Natural killer cell (primary cell): ENCODE results near the gene PLA2G6. TPM values are rescaled to one million over a fixed set of nuclear protein-coding genes. Genes with fewer than 3 reads are reported as not detected.
A peak's percentile ranks its signal among the peaks of the same experiment; 100 is the strongest.
"Not testable (repeated sequence)": the region's sequence is repeated elsewhere in the genome, so short reads cannot be mapped to it uniquely, and the experiment has no call there.

ENCODE experiments used
- ATAC-seq, 3 donors: fragments of 150-1000 bp in 2 of 3; fragments of 200-7000 bp in 1 of 3; cut with Tn5 transposase; 1 replicate in 1 of 3; 2 replicates in 2 of 3; pipeline ENCODE4 v1.10.0; 2021; ENCODE audit warnings: mild to moderate bottlenecking in 2 of 3, moderate library complexity in 2 of 3
- DNase-seq, 2 donors: peaks; one replicate each; pipeline versions ENCODE4 v3.0.0 to v3.0.0-alpha.2; 2013 to 2021; ENCODE audit warnings: mixed read lengths in 1 of 2
- H3K27ac ChIP-seq: one replicate; pipeline ENCODE4 v1.5.1; 2013; ENCODE audit warnings: mild to moderate bottlenecking, low read length
- H3K27me3 ChIP-seq: one replicate; pipeline ENCODE4 v1.6.1; 2013; ENCODE audit warnings: low read length; ENCODE audit not compliant: control insufficient read depth, insufficient read depth
- H3K36me3 ChIP-seq: one replicate; pipeline ENCODE4 v1.6.1; 2013; ENCODE audit warnings: low read length; ENCODE audit not compliant: control insufficient read depth, insufficient read depth
- H3K4me1 ChIP-seq: one replicate; pipeline ENCODE4 v1.6.1; 2013; ENCODE audit warnings: low read length; ENCODE audit not compliant: control insufficient read depth, insufficient read depth
- H3K4me3 ChIP-seq: one replicate; pipeline ENCODE4 v1.5.1; 2013; ENCODE audit warnings: low read length
- H3K9me3 ChIP-seq: one replicate; pipeline ENCODE4 v1.6.1; 2013; ENCODE audit warnings: low read length; ENCODE audit not compliant: control insufficient read depth, insufficient read depth
- H3K27ac Mint-ChIP-seq, 2 donors: one replicate each; pipeline ENCODE4 v1.8.0; 2022; ENCODE audit warnings: mild to moderate bottlenecking in 2 of 2, mixed read lengths in 2 of 2, moderate library complexity in 1 of 2
- H3K27me3 Mint-ChIP-seq, 2 donors: one replicate each; pipeline ENCODE4 v1.8.0; 2022; ENCODE audit warnings: low read depth in 2 of 2, mixed read lengths in 2 of 2
- H3K36me3 Mint-ChIP-seq: one replicate; pipeline ENCODE4 v1.8.0; 2022; ENCODE audit warnings: mixed read lengths
- H3K4me1 Mint-ChIP-seq, 2 donors: one replicate each; pipeline ENCODE4 v1.8.0; 2022; ENCODE audit warnings: mixed read lengths in 2 of 2
- H3K4me3 Mint-ChIP-seq: one replicate; pipeline ENCODE4 v1.8.0; 2022; ENCODE audit warnings: mild to moderate bottlenecking, moderate library complexity, mixed read lengths
- H3K9me3 Mint-ChIP-seq, 2 donors: one replicate each; pipeline ENCODE4 v1.8.0; 2022; ENCODE audit warnings: mixed read lengths in 2 of 2
- WGBS: methylation state at CpG from one replicate; pipeline ENCODE4 v1.1.7; 2013; ENCODE audit warnings: missing lambda C conversion rate; ENCODE audit not compliant: insufficient coverage; 5-methylcytosine and 5-hydroxymethylcytosine counted together
- intact Hi-C: fragments of 100-400 bp; cut with micrococcal nuclease; formaldehyde crosslinking; loops from one replicate; pipeline ENCODE4 v1.14.2; 2022
- total RNA-seq, 4 donors: library from RNA; stranded (reverse); fragments of 120-200 nt in 1 of 4; gene quantifications; one replicate each; pipeline versions ENCODE4 v1.2.3 to v1.2.4, GENCODE V29; 2013 to 2022
- TF ChIP-seq, protein P1 (sequence below): fragments of 200-600 bp; IDR thresholded peaks from one replicate; pipeline ENCODE4 v1.8.0; 2022; ENCODE audit warnings: antibody characterized with exemption

PLA2G6 gene
- total RNA-seq, 3 donors from 2014 or later (not counting 1 experiment from before 2014, with no cell fraction given), result 137 to 167 (median 145) TPM

DNA sequence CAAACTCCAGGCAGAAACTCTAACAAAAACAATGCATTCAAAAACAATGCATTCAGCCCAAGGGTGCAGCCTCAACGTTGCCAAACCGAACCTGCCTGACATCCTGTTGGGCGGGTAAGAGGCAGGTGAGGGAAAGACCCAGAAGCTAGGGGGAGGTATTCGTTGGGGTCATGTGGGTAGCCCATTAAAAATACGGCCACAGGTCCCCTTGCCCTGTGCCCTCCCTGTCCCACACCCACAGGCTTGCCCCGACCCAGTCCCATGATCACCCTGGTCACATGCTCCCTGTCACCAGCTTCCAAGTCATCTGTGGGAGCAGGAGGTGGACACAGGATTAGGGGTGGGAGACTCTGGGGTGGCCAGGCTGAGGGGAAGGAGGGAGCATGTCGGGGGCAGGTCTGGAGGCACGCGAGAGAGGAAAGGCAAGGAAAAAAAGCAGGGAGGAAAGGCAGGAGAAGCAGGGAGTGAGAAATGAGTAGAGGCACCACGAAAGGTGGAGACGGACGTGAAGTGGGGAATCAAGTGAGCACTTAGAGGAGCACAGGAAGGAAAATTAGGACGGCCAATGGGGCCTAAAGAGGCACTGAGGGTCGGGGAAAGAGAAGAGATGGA, 683 bp downstream of the PLA2G6 start:
- H3K27me3 ChIP-seq, result no peaks in the 10 kb centered on the region
- Mint-ChIP-seq H3K27ac (peak overlapping the region; percentile 89 to 93), H3K9me3 (no peaks in the 10 kb centered on the region), H3K4me3 (peak overlapping the region; percentile 93), H3K4me1 (peaks cover 45% of the 10 kb centered on the region in 2 donors), H3K27me3 (no peaks in the 10 kb centered on the region), H3K36me3 (no peaks in the 10 kb centered on the region)
- TF ChIP-seq, protein P1, sequence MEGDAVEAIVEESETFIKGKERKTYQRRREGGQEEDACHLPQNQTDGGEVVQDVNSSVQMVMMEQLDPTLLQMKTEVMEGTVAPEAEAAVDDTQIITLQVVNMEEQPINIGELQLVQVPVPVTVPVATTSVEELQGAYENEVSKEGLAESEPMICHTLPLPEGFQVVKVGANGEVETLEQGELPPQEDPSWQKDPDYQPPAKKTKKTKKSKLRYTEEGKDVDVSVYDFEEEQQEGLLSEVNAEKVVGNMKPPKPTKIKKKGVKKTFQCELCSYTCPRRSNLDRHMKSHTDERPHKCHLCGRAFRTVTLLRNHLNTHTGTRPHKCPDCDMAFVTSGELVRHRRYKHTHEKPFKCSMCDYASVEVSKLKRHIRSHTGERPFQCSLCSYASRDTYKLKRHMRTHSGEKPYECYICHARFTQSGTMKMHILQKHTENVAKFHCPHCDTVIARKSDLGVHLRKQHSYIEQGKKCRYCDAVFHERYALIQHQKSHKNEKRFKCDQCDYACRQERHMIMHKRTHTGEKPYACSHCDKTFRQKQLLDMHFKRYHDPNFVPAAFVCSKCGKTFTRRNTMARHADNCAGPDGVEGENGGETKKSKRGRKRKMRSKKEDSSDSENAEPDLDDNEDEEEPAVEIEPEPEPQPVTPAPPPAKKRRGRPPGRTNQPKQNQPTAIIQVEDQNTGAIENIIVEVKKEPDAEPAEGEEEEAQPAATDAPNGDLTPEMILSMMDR, result no peak
- peak overlapping the region; percentile 75 for H3K27ac ChIP-seq
- H3K4me1 ChIP-seq, result peaks cover 52% of the 10 kb centered on the region
- WGBS, result 4% methylated on average over 13 of the region's 14 CpGs
- intact Hi-C loops, result loop anchor here (1.0 to 5.0 kb wide), 2 partner anchors 20 to 526 kb away; partner anchors contain the start of genes GTPBP1 and MAFF
- no peak for ATAC-seq
- peak overlapping the region; percentile 59 for H3K4me3 ChIP-seq
- peak in 1 of 2 donors; percentile 81 for DNase-seq
- no peaks in the 10 kb centered on the region for H3K9me3 ChIP-seq
- no peaks in the 10 kb centered on the region for H3K36me3 ChIP-seq

DNA sequence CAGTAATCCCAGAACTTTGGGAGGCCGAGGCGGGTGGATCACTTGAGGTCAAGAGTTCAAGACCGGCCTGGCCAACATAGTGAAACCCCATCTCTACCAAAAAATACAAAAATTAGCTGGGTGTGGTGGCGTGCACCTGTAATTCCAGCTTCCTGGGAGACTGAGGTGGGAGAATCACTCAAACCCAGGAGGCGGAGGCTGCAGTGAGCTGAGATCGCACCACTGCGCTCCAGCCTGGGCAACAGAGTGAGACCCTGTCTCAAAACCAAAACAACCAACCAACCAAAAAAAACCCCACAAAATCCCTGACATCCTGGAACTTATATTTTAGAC, 3.1 kb downstream of the PLA2G6 start:
- not testable (repeated sequence) for H3K27me3 ChIP-seq, ATAC-seq, H3K9me3 Mint-ChIP-seq, H3K4me3 ChIP-seq, DNase-seq, H3K27ac ChIP-seq, H3K36me3 Mint-ChIP-seq, H3K27me3 Mint-ChIP-seq, H3K9me3 ChIP-seq, H3K36me3 ChIP-seq
- Mint-ChIP-seq H3K4me3 (peak overlapping the region; percentile 5), H3K27ac (peak overlapping the region; percentile 89 to 93), H3K4me1 (peaks cover 53 to 62% of the 10 kb centered on the region in 2 donors)
- peaks cover 75% of the 10 kb centered on the region for H3K4me1 ChIP-seq
- intact Hi-C loops, result loop anchor here (10.0 kb wide), 2 partner anchors 46 to 86 kb away; no protein-coding TSS in a partner anchor
- 98% methylated on average over 7 of the region's 7 CpGs for WGBS

DNA sequence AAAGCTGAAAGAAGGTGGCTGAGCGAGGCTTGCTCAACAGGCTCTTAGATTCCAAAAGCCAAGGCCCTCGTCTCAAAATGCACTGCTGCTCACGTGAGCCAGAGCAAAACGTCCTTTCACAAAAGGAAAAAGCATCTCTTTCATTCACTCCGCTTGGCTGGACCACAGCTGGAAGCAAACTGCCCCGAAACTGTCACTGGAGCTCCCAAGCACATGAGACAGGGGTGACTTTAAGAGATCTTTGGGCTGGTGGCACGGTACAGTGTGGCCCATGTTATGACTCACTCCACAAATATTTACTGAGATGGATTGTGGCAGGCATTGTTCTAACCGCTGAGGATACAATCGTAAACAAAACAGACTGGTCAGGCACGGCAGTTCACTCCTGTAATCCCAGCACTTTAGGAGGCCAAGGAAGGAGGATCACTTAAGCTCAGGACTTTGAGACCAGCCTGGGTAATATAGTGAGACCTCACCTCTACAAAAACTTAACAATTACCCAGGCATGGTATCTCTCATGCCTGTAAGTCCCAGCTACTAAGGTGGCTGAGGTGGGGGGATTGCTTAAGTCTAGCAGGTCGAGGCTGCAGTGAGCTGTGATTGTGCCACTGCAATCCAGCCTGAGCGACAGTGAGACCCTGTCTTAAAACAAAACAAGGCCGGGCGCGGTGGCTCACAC, 3.6 kb downstream of the PLA2G6 start:
- no peak overlapping the region for H3K4me3 ChIP-seq
- TF ChIP-seq, protein P1, result no peak
- Mint-ChIP-seq H3K9me3 (no peaks in the 10 kb centered on the region), H3K27ac (peak overlapping the region; percentile 87 to 89), H3K27me3 (no peaks in the 10 kb centered on the region), H3K36me3 (no peaks in the 10 kb centered on the region), H3K4me3 (no peak overlapping the region), H3K4me1 (peaks cover 58 to 67% of the 10 kb centered on the region in 2 donors)
- H3K9me3 ChIP-seq, result no peaks in the 10 kb centered on the region
- no peak for DNase-seq
- ATAC-seq, result no peak
- 93% methylated on average over 15 of the region's 15 CpGs for WGBS
- intact Hi-C loops, result loop anchor here (1.0 to 10.0 kb wide), 3 partner anchors 23 to 87 kb away; partner anchors contain the start of gene MAFF
- no peaks in the 10 kb centered on the region for H3K27me3 ChIP-seq
- H3K4me1 ChIP-seq, result peaks cover 80% of the 10 kb centered on the region
- peak overlapping the region; percentile 41 for H3K27ac ChIP-seq
- no peaks in the 10 kb centered on the region for H3K36me3 ChIP-seq

DNA sequence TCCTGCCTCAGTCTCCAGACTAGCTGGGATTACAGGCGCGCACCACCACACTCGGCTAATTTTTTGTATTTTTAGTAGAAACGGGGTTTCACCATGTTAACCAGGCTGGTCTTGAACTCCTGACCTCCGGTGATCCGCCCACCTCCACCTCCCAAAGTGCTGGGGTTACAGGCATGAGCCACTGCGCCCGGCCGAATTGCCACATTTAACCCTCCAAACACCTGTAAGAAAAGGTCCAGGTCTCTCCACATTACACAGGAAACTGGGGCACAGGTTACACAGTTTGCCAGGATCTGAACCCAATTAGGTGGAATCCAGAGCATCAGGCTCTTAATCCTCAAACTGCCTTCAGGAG, 4.1 kb downstream of the PLA2G6 start:
- 94% methylated on average over 9 of the region's 9 CpGs for WGBS
- intact Hi-C loops, result loop anchor here (1.0 to 10.0 kb wide), 3 partner anchors 24 to 87 kb away; partner anchors contain the start of gene MAFF
- H3K4me3 ChIP-seq, DNase-seq, H3K36me3 ChIP-seq, ATAC-seq, H3K9me3 Mint-ChIP-seq, H3K9me3 ChIP-seq, H3K27me3 Mint-ChIP-seq, H3K27me3 ChIP-seq, H3K36me3 Mint-ChIP-seq: not testable (repeated sequence)
- peaks cover 63 to 72% of the 10 kb centered on the region in 2 donors for H3K4me1 Mint-ChIP-seq
- H3K4me1 ChIP-seq, result peaks cover 81% of the 10 kb centered on the region
- peak overlapping the region; percentile 41 for H3K27ac ChIP-seq
- peak overlapping the region; percentile 87 to 89 for H3K27ac Mint-ChIP-seq
- peak overlapping the region; percentile 83 for H3K4me3 Mint-ChIP-seq
